ENCODE results near the gene ATP6V1G1. TPM values are rescaled to one million over a fixed set of nuclear protein-coding genes. Genes with fewer than 3 reads are reported as not detected.

Gene ATP6V1G1
- total and polyA plus RNA-seq, 10 donors = 82.3 to 272 (median 193) TPM

DNA sequence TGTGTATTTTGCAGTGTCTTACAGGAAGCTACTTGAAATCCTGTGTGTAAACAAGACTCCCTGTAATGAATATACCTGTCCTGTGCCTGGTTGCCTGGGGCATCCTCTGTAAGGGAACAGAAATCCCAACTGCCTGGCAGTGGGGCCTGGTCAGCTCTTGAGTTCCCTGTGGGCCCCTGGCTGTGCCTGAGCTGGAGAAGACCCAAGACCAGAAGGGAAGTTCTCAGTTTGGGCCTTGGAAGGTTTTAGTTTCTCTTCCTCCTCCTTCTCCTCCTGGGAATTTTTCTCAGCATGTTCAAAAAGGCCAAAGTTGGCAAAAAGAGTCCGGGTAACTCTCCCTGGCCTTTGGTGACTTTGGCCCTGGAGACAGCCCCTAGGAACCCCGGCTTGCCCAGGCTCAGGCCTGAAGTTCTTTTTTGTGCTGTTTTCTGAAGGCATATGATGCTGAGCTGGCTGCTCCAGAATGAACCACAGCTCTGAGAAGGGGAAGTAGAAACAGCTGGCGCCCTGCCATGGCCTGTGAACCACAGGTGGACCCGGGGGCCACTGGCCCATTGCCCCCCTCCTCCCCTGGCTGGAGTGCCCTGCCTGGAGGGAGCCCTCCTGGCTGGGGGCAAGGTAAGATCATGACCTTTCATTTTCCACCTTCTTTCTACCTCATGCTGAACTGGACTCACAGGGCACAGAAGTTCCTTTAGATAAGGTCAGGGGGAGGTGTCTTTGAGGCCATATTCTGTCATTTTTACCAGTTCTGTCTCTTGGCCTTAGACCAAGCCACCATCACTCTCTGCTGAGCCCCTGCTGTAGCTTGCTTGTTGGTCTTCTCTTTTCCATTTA, 29.3 kb downstream of the ATP6V1G1 start:
- peak; percentile 96 for DNase-seq
- Histone ChIP-seq H3K27me3 (replicated peaks in 1 of 7) (no peaks in the 10 kb centered on the region), H3K4me1 (peaks cover 39 to 90% (median 66%) of the 10 kb centered on the region in 6 donors), H3K9me3 (no peaks in the 10 kb centered on the region), H3K4me3 (peak overlapping the region in 1 of 8 donors; percentile 39), H3K27ac (peak overlapping the region; percentile 71 to 98 (median 90)), H3K36me3 (peaks cover 0 to 36% (median 7%) of the 10 kb centered on the region in 6 donors)
- WGBS, 5 donors = 17 to 26% (median 21%) methylated on average over 4 of the region's 4 CpGs
- TF ChIP-seq POLR2AphosphoS5 (IDR thresholded peaks at IDR 0.05) (peak; percentile 71 to 81 (median 73)), POLR2A (IDR thresholded peaks at IDR 0.05) (no peak)
- intact Hi-C loops (cut with DNase I; ENCODE audit: low total_unique reads) = no loop called here

DNA sequence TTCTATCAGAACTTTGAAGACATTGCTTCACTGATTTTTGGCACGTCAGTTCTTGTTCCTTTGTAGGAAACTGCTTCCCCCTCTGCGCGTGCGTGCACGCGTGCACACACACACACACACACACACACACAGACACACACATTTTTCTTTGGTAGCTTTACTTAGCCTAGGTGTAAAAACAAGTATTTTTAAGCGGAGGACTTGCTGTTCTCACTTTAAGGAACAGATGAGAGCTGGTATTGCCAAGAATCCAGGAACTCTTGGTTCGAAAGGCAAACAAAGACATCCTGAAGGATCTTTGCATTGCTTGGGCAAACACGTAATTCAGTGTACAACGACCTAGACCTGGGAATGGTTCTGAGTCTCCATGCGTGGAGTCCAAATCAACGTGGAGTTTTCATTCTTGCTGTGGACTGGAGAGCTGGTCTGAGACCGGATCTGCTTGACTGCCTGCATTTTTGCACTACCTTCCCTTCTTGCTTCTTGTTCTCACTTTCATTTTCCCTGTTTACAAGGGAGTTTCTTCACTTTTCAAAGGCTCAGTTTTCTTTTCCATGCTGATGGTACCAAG, 31.7 kb downstream of the ATP6V1G1 start:
- no peak for DNase-seq
- no peaks in the 10 kb centered on the region for H3K27me3 ChIP-seq (replicated peaks in 1 of 7)
- H3K36me3 ChIP-seq = peaks cover 0 to 60% (median 20%) of the 10 kb centered on the region in 6 donors
- H3K27ac ChIP-seq = peak overlapping the region; percentile 71 to 98 (median 90)
- peak overlapping the region in 4 of 8 donors; percentile 8 to 49 (median 14) for H3K4me3 ChIP-seq
- TF ChIP-seq POLR2AphosphoS5 (IDR thresholded peaks at IDR 0.05) = peak in 1 of 3 donors; percentile 61
- TF ChIP-seq, protein P1, sequence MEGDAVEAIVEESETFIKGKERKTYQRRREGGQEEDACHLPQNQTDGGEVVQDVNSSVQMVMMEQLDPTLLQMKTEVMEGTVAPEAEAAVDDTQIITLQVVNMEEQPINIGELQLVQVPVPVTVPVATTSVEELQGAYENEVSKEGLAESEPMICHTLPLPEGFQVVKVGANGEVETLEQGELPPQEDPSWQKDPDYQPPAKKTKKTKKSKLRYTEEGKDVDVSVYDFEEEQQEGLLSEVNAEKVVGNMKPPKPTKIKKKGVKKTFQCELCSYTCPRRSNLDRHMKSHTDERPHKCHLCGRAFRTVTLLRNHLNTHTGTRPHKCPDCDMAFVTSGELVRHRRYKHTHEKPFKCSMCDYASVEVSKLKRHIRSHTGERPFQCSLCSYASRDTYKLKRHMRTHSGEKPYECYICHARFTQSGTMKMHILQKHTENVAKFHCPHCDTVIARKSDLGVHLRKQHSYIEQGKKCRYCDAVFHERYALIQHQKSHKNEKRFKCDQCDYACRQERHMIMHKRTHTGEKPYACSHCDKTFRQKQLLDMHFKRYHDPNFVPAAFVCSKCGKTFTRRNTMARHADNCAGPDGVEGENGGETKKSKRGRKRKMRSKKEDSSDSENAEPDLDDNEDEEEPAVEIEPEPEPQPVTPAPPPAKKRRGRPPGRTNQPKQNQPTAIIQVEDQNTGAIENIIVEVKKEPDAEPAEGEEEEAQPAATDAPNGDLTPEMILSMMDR (IDR thresholded peaks at IDR 0.05 in 8 of 11, conservative IDR thresholded peaks at IDR 0.05 in 3 of 11) = no peak
- peaks cover 21 to 66% (median 43%) of the 10 kb centered on the region in 6 donors for H3K4me1 ChIP-seq
- no peaks in the 10 kb centered on the region for H3K9me3 ChIP-seq
- 31 to 48% (median 37%) methylated on average over 13 of the region's 13 CpGs for WGBS, 5 donors
- intact Hi-C loops (cut with DNase I; ENCODE audit: low total_unique reads) = no loop called here

DNA sequence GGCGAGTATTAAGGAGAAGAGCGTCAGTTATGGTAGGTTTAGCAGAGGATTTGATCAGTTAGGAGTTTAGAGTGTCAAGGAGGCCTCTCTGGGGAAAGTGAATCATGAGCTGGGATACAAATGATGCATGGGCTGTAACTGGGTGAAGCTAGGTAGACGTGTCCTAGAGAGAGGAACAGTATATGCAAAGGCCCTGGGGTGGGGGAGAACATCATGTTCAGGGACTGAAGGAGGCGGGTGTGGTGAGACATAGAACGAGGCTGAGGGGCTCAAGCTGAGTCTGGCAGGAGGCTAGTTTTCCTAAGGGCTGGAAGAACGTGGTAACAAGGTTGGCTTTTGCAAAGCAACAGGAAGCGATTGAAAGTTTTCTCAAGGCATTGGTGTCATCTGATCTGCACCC, 34.0 kb downstream of the ATP6V1G1 start:
- Histone ChIP-seq H3K9me3 (no peaks in the 10 kb centered on the region), H3K27ac (peak overlapping the region in 1 of 8 donors; percentile 34), H3K4me3 (no peak overlapping the region), H3K36me3 (peaks cover 0 to 83% (median 30%) of the 10 kb centered on the region in 6 donors), H3K27me3 (replicated peaks in 1 of 7) (no peaks in the 10 kb centered on the region), H3K4me1 (peaks cover 15 to 43% (median 35%) of the 10 kb centered on the region in 6 donors)
- no peak for DNase-seq
- intact Hi-C loops (cut with DNase I; ENCODE audit: low total_unique reads) = no loop called here
- WGBS, 5 donors = 85 to 93% (median 86%) methylated on average over 7 of the region's 7 CpGs
- no peak for TF ChIP-seq POLR2A (IDR thresholded peaks at IDR 0.05)
- no peak for TF ChIP-seq POLR2AphosphoS5 (IDR thresholded peaks at IDR 0.05)
- TF ChIP-seq, protein P1 (IDR thresholded peaks at IDR 0.05 in 8 of 11, conservative IDR thresholded peaks at IDR 0.05 in 3 of 11) = no peak

DNA sequence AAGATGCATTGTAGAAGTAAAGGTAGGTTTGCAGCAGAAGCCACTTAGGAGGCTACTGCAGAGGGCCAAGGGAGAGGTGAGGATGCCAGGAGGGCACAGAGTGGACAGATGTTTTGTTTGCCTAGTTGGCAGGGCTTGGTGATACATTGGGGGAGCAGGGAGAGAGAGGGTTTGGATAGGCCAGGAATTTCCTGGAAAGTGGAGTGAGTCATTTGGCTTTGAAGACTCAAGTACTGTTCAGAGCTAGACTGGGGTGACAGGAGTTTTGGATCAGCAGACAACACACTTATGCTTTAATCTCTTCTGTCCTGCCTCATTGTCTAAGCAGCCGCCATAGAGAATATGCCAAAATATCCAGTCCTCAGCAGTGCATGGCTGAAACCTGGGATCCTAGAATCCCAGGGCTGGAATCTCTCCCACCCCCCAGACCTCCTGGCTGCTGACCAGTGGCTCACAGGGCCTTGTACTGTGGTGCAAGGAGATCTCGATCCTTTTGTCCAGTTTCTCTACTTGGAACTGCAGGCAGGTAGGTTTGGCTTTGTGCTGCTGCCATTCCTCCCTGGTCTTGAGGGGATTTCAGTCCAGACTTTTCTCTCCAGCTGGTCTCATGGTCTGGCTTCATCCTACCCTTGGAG, 34.5 kb downstream of the ATP6V1G1 start:
- Histone ChIP-seq H3K4me1 (peaks cover 10 to 38% (median 30%) of the 10 kb centered on the region in 6 donors), H3K9me3 (no peaks in the 10 kb centered on the region), H3K27ac (peak overlapping the region in 1 of 8 donors; percentile 34), H3K36me3 (peaks cover 0 to 88% (median 35%) of the 10 kb centered on the region in 6 donors), H3K4me3 (no peak overlapping the region), H3K27me3 (replicated peaks in 1 of 7) (no peaks in the 10 kb centered on the region)
- intact Hi-C loops (cut with DNase I; ENCODE audit: low total_unique reads) = no loop called here
- DNase-seq = no peak
- 82 to 98% (median 95%) methylated on average over 2 of the region's 2 CpGs for WGBS, 5 donors
- no peak for TF ChIP-seq POLR2AphosphoS5 (IDR thresholded peaks at IDR 0.05)
- TF ChIP-seq POLR2A (IDR thresholded peaks at IDR 0.05) = no peak
- TF ChIP-seq, protein P1 (IDR thresholded peaks at IDR 0.05 in 8 of 11, conservative IDR thresholded peaks at IDR 0.05 in 3 of 11) = no peak
